Colon (tissue), 2 donors: ENCODE data around the gene NKAIN2.

Source experiments
- FAIRE-seq: peaks from 2 replicates; lab custom pipeline; 2012; peaks lifted over from hg19 to GRCh38; lab: Jason Lieb, UNC
- donor health status: control.
- donor health status: control.

Gene NKAIN2

DNA sequence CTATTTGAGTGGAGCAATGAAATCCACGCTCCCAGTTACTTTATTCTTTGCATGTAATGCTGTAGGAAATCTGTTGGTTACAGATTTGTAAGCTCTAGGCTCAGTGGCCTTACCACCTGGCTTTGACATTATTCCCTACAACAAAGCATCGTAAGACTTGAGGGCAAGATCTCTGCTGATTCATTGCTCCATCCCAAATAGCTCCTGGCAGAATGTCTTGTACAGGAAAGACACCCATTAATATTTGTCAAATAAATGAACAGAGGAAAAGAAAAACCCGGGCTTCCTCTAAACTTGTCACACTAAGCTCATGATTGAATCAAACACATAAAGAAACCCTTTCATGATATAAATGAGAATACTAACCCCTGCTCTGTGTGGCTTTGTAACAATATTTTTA is 801.1 kb downstream of the NKAIN2 start:
- FAIRE-seq = no peak

DNA sequence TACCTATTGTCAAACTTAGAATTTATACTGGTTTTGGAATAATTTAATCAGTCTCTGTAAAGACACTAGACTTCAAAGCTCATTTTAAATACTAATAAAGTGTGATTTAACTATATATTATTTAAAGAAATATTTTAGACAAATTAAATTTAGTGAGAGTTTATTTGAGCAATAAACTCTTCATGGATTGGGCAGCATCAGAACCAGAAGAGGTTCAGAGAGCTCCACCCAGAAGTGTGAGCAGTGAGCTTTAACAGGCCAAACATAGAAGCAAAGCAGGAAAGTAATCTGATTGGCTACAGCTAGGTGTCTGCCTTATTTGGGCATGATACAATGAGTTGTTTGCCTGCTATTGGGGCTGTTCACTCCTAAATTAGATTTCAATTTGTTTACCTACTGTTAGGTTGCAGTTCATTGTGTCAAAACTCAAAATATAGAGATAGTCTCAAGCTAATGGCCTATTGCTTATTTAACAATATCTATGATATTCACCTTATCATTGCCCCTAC is 803.5 kb downstream of the NKAIN2 start:
- FAIRE-seq = no peak

DNA sequence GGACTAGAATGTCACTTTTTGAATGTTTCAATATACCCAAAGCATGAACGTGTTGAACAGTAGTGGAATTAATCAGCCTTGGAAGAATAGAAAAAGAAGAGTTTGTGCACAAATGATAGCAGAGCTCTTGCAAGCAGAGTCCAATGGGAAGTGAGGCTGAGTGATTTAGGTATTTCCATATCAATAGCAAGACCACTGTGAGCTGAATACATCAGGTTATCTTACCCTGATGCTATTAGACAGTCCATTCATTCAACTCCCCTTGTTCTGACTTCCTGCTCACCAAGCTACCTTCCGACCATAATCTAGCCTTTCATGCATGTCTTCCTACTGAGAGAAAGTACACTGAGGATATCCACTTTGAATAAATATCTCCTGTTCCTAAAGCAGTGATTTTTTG is 809.4 kb downstream of the NKAIN2 start:
- FAIRE-seq = no peak

DNA sequence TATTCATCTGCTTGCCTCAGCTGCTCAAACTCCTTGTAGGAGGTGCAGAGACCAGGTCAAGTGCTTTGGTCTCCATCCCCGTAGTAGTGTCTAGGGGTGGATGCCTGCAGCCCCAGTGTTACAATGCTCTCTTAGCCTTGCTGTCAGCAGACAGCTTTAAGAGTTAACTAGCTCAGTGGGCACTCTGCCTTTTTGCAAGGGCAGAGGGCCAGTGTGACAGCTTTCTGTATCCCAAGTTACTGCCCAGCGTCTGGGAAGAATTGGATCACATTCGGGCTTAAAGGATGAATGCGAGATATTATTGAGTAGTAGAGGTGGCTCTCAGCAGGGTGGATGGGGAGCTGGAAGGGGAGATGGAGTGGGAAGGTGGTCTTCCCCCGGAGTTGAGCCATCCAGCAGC is 818.7 kb downstream of the NKAIN2 start:
- no peak for FAIRE-seq

DNA sequence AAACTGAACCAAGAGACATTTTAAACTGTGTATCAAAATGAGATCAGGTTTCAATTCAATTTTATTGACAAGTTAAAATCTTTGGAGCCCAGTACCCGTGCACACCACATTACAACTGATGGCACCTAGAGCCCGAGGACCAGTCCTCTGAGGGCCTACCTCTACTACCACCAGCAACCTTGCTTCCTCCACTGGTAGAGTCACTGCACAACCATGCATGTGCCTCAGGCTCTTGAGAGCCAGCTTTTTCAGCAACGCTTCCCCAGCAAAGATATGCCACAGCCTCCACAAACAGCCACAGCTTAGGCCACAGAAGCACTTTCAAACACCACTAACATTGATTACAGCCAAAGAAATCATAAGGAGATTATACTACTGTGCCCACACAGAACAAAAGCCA is 830.0 kb downstream of the NKAIN2 start:
- no peak for FAIRE-seq

DNA sequence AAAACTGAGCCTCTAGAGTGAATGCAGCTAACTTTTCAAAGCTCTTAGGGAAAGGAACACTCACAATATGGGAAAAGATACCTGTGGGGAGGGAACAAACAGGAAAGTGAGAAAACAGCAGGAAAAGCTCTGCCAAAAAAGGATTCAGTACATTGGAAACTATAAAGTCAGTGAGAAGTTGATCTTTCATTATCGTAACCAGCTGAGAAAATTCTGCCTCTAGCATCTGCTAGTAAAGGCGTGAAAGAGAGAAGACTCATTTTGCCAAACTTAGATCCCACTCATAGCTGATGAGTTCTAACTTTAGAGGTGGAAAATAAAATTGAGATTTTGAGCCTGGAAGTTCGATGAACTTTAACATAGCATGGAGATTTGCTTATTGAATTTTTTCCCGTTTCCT is 836.8 kb downstream of the NKAIN2 start:
- no peak for FAIRE-seq

DNA sequence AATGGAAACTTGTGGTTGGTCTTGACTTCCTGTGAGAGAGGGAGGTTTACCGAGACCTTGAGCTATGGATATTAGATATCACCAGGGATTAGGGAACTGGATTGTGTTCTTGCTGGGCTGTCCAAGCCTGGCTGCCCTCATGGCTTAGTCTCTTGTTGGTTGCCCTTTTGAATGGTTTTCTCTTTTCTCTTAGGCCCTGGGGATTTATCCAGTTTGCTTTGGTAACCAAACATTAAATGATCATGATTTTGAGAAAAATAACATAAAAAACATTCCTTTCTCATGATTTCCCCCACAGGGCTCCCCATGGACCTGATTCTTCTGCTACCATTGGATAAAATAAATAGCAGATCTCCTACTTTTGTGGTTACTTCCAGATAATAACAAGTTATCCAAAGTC is 852.2 kb downstream of the NKAIN2 start:
- FAIRE-seq = no peak

- no peak for FAIRE-seq
These were observed 854.4 kb downstream of the NKAIN2 start for GRCh38 chr6:124658053-124658452.

- no peak for FAIRE-seq
These were observed 855.8 kb downstream of the NKAIN2 start for GRCh38 chr6:124659427-124659826.

DNA sequence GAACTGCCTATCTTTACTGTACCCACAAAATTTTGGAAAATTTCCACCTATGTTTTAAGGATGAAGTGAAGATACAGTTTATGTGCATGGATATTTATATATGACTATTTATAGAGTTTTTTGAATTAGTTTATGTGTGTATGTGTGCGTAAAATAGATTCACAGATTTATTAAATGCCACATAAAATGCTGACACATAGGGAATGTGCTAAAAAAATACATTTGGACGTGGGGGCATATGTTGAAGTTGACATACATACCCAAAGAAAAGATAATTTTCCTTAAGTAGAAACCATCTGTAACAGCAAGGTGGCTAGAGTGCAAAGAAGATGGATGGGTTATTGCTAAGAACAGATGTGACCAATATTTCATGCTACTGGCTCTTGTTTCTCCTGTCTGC is 856.5 kb downstream of the NKAIN2 start:
- no peak for FAIRE-seq

- no peak for FAIRE-seq
These were observed 857.5 kb downstream of the NKAIN2 start for GRCh38 chr6:124661097-124661661.

DNA sequence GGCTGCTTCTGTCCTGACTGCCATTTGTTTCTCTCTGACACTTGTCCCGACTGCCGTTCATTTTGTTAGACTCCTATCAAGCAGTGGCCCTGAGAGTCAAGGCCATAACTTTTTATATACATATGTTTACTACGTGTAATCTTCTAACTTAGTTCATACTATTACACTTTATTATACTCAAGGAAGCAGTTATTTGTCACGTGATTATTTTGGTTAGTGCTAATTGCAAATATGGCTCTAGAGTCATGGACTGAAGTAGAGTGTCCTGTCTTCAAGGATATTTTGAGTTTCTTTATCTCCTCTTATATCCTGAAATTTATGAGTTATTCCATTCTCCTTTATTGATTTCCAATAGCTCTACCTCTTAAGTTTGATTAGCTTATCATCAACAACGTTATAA is 864.4 kb downstream of the NKAIN2 start:
- FAIRE-seq = no peak

DNA sequence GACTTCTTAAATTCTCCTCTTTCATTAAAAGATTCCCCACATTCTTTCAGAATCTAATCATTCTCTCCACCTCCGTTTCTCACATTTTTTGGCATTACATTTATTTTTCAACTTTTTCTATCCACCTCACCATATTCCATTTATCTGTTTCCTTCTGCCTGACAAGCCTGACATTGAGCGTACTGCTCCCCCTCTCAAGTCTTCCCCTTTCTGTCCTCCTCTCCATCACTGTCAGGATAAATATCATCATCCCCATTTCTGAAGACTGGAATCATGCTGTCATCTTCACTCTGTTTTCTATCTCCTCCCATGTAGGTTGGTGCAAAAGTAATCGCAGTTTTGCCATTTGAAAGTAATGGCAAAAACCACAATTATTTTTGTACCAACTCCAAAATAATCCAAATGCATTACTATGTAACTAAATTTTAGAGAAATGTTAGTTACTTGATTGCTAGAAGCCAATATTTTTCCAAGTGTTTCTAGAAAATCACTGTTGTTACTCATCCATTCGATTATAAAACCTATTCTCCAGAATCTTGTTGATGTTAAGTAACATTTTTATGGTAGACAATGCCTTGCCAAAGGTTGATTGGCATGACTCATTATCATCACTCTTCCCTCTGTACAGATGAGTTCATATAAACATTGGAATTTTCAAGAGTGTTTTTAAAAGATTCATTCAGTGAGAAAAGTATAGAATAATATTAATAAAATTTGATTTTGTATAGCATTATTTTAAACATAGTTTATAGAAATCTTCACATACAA is 866.2 kb downstream of the NKAIN2 start:
- FAIRE-seq = no peak

- FAIRE-seq = no peak
These were observed 867.1 kb downstream of the NKAIN2 start for GRCh38 chr6:124670801-124671200.

GRCh38 chr6:124671324-124671723 is 867.7 kb downstream of the NKAIN2 start:
- FAIRE-seq = no peak

GRCh38 chr6:124674042-124674441 is 870.4 kb downstream of the NKAIN2 start:
- FAIRE-seq = no peak

DNA sequence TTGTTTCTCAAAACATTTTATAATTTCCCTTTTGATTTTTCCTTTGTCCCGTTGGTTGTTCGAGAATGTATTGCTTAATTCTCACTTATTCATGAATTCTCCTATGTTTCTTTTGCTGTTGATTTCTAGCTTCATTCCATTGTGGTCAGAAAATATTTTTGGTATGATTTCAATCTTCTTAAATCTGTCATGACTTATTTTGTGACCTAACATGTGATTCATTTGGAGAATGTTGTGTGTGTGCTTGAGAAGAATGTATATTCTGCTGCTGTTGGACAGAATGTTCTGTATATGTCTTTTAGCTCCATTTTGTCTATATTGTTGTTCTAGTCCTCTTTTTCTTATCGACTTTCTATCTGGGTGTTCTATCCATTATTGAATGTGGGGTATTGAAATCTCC is 872.4 kb downstream of the NKAIN2 start:
- no peak for FAIRE-seq

DNA sequence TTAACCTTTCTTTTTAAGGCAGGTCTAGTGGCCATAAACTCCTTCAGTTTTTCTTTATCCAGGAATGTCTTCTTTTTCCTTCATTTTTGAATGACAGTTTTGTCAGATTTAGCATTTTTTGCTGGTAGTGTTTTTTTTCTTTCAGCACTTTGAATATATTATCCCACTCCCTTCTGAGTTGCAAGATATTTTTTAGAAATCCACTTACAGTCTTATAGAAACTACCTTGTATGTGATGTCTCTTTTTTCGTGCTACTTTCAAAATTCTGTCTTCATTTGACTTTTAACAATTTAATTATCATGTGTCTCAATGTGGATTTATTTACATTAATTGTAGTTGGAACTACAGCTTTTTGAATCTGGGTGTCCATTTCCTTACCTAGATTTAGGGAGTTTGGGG is 874.2 kb downstream of the NKAIN2 start:
- FAIRE-seq = no peak

DNA sequence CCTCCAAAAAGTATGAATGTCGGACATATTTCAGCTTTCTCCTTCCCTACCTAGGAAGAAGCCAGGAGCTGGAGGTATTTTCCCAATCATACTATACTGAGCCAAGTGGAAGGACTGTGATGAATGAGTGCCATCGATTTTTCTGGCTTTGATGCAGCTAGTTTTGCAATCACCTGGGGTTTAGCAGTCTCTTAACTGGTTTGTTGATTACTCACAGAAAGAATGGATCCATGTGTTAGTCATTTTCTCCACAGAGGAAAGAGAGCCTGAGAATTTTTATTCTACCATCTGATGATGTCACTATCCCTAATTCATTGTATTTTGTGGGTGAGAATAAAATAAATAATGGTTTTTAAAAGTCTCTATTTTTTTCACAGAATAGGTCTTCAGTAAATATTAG is 875.7 kb downstream of the NKAIN2 start:
- no peak for FAIRE-seq

DNA sequence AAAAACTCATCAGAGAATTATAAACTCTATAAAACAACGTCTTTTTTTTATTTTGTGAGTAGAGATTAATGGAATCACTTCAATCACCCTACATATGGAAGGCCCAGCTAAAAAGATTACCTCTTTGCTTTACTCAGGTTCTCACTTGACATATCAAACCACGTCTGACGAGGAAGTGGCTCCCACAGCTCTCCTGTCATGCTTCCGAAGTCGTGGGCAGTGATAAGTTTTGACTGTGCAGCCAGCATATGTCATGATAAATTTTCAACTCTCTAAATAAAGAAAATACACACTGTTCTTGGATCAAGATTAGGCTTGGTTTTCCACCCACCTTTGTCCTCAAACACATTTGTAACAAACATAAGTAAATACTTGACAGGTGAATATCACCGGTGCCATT is 879.1 kb downstream of the NKAIN2 start:
- no peak for FAIRE-seq

DNA sequence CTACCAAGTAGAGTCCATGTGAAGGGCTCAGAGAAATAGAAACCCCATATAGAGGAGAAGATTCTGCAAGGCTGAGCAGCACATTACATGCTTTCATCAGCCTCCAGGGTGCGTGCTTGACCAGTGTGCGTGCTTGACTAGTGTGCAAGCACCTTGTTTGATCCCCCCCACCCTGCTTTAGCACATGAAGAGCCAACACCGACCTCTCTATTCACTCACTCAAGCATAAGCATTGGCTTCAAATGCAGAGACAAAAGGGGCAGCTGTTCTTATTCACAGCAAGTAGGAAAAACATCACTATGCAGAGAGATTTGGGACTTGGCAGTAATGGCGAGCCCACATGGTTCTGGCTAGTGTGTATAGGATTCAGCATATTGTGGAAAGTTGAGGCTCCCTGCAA is 879.8 kb downstream of the NKAIN2 start:
- FAIRE-seq = no peak

- FAIRE-seq = no peak
These were observed 881.0 kb downstream of the NKAIN2 start for GRCh38 chr6:124684621-124685020.

- FAIRE-seq = no peak
These were observed 884.7 kb downstream of the NKAIN2 start for GRCh38 chr6:124688369-124688768.

- no peak for FAIRE-seq
These were observed 890.6 kb downstream of the NKAIN2 start for GRCh38 chr6:124694139-124694705.
